SHP77 (cell line): ENCODE measurements around the gene RGS6.
"Not testable (repeated sequence)": the region's sequence is repeated elsewhere in the genome, so short reads cannot be mapped to it uniquely, and the experiment has no call there.

ENCODE experiments used
- DNase-seq, 2 experiments: peaks; one replicate each; lab custom pipeline; 2025; lab: John Stamatoyannopoulos, UW

RGS6 gene

DNA sequence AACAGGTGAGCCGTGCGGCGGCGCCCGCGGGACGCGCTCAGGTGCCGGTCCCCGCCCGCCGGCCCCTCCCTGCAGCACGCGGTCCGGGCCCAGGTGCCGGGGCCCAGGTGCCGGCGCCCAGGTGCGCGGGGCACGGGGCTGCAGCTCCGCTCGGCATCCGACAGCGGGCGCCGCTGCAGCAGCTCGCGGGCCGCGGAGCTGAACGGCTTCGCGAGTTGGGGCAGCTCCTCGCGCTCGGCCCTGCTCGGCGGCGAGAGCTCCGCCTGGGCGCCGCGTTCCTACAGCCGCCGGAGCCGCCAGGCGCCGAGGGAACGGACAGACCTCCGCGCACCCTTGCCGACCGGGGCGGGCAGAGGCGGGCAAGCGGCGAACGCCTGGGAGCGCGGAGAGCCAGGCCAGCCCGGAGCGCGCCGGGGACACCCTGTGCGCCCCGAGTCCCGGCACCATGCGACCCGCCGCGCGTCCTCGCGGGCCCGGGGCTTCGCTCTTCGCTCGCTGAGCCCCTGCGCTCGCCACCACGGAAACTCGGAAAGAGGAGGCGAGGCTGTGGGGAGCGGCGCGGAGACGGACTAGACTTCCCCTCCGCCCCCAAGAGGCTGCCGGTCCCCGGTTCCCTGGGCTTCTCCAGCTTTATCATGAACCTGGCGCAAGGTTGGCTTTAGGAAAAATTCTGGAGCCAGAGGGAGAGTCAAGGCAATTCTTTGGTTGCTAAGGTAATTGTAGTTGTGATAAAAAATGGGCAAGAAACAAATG, at the start of gene RGS6:
TSS of gene RGS6 (plus strand) at position 201 of the 753 bp plus-strand sequence.
- DNase-seq = no peak

DNA sequence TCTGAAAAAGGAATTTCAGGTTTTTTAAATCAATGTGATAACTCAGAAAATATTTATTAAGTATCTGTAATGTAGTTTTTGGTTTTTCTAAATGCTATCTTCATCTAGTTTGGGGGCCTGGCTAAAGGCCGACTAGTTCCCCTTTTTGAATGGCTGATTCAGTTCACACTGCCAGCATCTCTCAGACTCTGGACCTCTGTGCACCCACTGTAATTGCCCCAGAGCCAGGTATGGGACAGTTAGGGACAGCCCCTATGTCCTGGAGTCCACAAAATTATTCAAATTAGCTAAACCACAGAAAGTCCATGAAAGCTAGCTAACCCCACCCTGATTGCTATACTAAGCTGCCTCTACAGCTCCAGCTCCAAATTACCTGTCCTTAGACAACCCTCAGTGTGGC, 49.1 kb upstream of the RGS6 start:
- no peak for DNase-seq

DNA sequence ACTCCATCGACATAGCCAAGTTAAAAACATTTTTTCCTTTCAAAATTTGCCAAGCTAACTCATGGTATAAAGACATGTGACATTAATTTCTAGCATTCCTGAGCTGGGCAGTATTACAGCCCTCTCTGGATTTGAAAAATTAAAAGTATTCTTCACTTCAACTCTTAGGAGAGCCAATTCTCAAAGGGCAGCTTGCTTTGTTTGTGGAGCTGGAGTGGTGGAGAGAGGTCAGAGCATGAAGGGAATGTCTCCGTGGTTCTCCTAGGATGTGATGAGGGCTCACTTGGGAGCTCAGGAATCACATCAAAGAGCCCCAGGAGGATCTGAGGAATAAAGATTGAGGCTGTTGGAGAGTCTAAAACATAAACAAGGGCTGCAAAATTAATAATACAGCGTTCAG, 46.9 kb upstream of the RGS6 start:
- DNase-seq = no peak

DNA sequence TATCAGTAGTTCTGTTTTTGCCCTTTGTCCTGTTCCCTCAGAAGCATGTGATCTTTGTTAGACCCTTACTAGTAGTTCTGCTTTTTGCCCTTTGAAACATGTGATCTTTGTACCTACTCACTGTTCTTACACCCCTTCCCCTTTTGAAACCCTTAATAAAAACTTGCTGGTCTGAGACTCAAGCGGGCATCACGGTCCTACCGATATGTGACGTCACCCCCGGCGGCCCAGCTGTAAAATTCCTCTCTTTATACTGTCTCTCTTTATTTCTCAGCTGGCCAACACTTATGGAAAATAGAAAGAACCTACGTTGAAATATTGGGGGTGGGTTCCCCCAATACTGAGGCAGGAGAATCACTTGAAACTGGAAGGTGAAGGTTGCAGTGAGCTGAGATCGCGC, 44.4 kb upstream of the RGS6 start:
- DNase-seq = not testable (repeated sequence)

DNA sequence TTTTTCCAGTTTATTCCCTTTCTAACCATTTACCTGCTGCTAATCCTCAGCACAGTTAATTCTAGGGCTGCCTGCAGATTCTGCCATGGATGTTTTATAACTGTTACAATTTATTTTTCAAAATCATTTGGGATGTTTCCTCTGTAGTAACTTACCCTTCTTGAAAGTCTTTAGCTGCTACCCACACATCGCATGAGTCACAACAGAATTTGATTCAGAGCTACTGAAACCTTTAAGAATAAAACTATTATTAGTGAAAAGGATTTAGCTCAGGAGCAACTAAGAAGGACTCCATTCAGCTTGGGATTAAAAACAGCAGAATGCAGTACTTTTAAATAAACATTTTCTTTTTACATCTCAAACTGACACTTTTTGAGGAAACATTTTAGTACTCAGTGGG, 41.7 kb upstream of the RGS6 start:
- no peak for DNase-seq

DNA sequence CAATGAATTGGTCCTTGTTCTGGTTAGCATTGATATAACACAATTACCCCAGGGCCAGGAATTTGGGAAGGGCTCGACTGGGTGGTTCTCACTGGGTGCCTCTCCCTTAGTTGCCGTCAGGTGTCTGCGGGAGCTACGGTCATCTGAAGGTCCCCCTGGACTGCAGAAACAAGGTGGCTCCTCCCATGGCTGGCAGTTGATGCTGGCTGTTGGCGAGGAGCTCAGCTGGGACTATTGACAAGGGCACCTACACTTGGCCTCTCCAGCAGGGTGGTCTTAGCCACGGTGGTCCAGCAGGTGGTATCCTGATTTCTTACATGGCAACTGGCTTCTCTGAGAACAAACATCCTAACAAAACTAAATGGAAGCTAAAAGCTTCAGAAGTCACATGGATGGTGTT, 41.0 kb upstream of the RGS6 start:
- DNase-seq = no peak

DNA sequence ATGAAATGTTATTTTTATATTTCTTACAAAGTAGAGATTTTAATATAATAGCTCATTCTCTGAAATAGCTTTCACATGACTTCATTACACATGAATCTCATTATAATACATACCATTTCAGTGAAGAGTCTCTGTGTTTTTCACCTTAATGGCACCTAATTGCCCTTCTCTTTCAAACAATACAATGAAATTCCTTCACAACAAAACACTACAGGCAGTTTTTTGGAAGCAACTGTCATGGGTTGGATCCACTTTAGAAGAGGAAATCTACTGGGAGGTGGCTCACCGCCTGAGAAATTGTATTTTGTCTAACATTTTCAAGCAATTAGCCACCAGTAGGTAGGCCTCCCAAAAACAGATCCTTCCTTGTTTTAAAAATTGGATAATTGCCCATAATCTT, 40.3 kb upstream of the RGS6 start:
- DNase-seq = no peak

DNA sequence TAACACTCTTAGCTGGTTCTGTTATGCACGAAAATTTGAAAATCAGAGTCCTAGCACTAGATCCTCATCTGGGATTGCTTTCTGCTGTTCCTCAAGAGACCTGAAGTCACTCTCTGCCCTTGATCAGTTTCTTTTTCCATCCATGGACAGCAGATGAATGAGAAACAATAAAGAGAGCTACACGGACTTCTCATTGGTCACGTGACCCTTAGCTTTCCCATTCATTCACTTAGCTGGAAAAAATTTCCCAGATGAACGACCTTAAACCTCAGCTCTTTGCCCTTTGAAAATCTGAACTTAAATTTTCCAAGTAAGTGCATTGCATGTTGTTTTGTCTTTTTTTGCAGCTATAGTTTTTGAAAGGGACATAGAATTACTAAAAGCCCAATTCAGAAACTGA, 27.2 kb upstream of the RGS6 start:
- DNase-seq = no peak

DNA sequence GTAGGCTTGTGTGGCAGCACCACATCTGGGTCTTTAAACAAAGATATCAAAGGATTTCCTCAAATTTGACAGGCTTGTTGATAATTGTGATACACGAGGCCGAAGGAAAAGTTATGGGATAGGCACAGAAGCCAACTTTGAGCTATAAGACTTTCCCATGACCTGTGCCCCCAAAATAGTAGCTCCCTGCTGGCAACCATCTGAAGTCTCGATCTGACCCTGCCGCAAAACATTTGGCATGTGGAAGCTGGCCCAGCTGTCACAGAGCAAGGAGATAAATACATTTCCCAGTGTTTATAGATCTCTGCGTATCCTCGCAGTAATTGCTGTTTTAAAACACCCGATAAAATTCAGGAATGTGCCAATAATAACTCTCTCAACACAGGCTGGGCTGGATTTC, 26.4 kb upstream of the RGS6 start:
- DNase-seq = no peak

DNA sequence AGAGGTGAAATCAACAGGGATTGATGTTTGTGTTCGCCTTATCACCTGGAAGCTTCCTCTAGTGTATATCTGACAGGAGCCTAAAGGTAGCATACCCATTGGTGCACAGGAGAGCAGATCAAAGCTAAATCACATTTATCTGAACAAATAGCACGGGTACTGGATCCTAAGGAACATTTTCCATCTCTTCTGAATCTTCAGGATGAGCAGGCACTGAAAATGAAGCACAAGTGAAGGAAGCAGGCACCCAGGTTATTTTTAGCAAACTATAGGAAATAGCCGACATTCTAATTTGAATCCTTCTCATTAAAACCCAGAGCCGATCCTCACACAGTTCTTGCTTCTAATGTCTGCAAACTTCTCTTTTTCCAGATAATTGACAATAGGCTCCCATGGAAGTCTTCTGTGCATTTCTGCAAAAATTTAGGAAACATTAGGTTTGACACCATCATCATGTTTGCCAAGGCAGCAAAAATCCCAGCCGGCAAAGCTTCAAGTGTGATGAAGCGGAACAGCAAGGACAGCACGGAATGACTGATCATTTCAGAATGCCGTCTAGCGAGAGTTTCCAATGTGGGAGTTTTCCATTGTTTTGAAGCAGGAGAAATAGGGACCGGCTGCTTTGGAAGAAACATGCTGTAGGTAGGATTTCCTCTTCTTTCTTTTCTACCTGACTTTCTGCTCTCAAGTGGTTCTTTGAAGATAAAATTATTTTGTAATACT, 24.3 kb upstream of the RGS6 start:
- no peak for DNase-seq

DNA sequence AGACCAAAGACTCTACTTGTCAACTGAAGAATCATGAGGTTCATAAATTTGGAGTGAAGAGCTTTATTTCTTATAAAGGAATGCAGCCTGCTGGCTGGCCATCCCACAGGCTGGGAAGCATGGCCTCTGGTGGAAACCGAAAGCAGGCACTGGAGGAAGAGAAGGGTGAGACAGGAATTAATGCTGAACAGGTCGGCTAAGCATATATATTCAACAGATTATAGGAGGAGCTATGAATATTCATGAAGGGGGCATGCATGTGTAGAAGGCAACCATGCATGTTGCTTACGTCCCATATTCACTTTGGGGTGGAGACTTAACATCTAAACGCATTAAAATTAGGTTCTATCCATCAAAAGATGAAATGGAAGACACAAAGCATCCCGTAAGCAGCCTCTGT, 20.6 kb upstream of the RGS6 start:
- no peak for DNase-seq

DNA sequence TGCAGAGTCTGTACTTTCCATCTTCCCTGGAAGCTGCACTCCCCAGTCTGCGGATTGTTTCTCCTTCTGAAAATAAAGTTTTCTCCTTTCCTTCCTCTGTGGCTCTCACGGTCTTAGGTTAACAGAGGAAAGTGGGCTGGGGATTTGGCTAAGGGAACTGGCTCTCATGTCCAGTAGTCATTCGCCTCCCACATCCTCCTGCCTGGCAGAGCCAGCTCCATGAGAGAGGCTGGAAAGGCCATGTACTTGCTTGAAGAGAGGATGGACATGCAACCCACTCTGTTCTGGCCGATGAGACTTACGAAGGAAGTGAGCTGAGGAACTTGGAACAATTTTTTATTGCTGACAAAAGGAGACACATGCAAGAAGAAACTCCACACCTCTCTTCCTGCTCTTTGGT, 18.9 kb upstream of the RGS6 start:
- DNase-seq = no peak

DNA sequence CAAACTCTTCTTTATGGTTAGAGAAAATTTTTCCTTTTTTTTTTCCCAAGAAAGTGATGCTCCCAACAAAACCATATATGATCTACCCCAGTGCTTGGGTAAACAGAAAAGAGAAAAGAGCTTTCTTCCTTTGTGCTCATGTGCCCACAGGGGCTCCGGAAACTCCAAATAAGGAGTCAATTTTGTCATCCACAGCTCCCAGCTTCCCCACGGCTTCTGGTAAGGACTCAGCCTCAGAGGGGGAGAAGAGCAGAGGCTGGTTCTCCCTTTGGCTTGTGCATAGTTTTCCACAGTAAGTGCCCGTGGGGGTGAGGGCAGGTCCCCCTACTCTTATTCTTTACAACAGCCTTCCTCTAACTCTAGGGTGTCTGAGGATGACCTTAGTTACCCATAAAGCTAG, 13.3 kb upstream of the RGS6 start:
- DNase-seq = peak; percentile 24 to 41

DNA sequence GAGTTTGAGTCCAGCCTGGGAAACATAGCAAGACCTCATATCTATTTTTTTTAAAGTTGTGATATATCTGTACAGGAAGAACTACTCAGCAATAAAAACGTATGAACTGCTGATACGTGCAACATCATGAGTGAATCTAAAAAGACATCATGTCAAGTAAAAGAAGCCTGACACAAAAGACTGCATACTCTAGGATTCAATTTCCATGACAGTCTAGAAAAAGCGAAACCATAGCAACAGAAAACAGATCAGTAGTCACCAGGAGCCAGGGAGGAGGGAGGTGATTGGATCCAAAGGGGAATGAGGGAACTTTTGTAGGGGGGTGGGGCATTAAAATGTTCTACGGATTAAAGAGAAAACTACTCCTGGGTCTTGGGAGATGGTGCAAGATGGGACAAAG, 8.7 kb upstream of the RGS6 start:
- DNase-seq = no peak

DNA sequence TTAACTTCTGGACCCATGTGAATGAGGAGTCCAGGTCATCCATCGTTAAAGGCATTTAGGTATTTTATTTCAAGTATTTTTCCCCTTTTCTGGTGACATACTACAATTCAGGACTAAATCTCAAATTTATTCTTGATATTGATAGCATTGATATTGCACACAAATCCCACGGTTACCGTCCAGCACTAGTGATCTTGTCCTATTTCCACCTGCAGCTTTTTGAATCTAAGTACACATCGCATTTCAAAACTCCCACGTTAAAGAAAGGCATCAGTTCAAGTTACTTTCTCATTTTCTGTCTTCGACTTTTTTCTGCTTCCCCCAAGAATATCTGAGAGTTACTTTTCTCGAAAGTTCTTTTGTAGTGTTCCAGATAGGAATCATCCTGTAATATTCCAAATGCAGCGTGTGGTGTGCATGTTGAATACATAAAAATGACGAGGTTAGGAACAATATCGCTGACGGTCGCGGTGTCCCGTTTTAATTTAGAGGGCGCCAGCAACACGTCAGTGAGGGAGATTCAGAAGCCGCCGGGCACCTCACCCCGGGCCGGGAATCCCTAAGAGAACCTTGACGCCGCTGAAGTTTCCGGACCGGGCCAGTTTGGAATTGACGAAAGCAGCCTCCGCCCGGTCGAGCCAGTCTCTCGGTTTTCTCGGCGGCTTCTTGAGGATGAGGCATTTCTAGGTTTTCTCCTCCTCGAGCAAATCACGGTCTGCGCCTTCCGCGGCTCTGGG, 569 bp upstream of the RGS6 start:
- DNase-seq = no peak

DNA sequence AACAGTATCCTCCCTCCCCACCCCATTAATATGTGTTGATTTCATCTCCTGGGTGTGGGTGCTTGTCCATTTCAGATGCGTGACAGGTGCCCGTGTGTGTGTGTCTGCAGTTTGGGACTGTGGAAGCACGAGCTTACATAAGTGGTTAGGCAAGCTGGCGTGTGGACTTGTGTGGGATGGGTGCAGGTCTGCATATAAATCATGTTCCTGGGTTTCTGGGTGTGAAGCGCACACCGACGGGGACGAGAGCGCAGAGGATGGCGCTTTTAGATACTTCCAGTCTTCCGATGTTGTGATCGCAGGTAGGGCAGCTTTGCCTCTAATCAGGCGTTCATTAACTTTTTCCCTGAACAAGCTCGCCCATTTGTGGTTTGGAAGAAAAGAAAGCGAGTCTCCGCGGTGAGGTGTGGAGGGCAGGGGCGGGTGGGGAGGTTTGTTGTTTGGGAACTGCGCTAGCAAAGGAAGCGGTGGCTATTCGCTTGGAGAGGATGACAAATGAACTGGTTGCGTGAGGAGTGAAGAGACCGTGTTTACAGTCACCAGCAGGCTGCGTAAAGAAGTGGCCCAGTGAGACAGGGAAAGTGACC, 865 bp downstream of the RGS6 start:
- DNase-seq = no peak

DNA sequence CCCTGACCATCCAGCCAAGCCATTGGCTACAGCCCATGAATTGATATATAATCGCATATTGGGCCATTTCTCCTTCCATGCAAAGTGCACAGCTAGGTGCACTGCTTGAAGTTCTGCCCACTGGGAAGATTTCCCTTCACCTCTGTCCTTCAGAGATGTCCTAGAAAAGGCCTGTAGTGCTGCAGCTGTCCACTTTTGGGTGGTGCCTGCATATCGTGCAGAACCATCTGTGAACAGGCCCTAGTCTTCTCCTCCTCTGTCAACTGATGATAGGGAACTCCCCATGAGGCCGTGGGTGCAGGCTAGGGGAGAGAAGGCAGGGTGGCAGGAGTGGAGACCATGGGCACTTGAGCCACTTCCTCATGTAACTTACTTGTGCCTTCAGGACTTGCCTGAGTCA, 6.0 kb downstream of the RGS6 start:
- not testable (repeated sequence) for DNase-seq

DNA sequence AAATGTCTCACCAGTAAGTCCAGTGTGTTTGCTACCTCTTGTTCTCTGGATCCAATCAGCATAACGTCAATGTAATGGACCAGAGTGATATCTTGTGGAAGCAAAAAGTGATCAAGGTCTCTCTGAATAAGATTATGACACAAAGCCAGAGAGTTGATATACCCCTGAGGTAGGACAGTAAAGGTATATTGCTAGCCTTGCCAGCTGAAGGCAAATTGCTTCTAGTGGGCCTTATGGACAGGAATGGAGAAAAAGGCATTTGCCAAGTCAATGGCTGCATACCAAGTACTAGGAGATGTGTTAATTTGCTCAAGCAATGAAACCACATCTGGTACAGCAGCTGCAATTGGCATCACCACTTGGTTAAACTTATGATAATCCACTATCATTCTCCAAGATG, 7.1 kb downstream of the RGS6 start:
- not testable (repeated sequence) for DNase-seq

DNA sequence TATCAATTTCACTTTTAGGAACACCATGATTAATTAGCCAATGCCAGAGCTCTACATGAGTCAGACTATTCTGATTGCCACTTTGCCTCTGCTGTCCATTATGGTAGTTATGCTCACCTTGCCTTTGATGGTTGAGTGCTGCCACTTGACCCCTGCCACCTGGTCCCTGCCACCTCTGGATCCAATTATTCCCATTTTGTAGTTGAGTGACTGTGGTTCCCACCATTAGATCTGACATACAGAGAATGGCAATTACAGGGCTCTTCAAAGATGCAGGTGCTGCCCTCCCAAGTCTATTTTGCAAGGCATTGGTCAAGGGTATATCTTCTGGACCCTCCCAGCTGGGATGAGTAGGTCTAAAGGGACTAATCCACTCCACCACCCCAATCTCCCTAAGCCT, 8.3 kb downstream of the RGS6 start:
- DNase-seq = not testable (repeated sequence)

DNA sequence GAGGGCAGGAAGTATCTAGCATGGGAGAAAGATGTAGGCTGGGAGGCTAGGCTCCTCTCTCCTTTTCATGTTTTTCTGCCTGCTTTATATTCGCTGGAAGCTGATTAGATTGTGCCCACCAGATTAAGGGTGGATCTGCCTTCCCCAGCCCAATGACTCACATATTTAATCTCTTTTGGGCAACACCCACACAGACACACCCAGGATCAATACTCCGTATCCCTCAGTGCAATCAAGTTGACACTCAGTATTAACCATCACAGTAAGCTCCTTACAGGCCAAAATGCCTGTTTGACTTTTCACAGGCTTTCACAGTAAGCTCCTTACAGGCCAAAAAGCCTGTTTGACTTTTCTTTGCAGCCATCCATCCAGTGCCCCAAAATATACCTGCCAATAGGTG, 9.4 kb downstream of the RGS6 start:
- DNase-seq = not testable (repeated sequence)

DNA sequence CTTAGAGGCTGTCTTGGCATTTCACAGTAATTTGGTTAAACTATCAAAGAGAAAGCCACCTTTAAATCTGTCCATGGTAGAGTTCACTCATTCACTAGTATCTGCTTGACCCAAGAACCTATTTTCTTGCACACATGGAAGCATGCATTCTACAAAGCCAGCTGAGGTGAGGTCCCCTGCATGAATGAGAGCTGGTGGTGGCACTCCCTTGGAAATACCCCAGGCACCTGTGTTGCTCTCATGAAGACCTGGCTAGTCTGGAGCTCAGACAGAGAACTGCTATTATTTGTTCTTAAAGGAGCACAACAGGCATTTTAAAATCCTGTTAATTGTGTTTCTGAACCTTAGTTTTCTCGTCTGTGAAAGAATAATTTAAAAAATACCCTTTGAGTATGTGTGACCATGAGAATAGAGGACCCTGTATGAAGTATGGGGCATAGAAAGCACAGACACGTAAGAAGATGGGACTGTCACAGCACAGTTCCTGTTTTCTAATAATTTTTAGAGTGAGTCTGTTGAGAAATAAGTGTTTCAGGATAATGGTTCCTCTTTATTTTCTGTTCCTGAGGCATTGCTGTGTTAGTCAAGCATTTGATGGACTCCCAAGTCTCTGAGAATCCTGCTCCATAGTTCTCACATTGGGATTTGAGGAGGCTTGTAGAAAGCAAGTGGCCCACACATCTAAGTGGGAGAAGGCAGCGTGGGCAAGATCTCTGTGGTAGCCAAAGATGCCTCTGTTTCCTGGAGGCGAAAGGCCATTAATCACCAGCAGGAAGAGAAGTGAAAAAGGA, 10.9 kb downstream of the RGS6 start:
- DNase-seq = no peak

DNA sequence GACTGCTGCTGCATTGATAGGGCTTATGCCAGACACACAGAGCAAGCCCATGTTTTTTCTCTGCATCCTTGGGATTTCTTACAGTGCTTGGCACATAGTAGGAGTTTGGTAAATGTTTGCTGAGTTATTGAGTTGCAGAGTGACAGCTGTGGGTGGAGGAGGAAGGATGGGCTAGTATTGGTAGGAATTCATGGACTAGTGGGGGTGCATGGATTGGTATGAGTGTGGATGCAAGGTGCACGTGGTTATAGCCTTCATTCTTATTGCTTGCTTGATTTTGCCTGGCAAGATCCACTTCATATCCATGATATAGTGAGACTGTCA, 11.4 kb downstream of the RGS6 start:
- no peak for DNase-seq
